ENCODE data around the gene SLC2A4RG. TPM values are rescaled to one million over a fixed set of nuclear protein-coding genes. Genes with fewer than 3 reads are reported as not detected.

SLC2A4RG gene
- total and polyA plus RNA-seq, 2 of the 13 experiments (the other 11 are each of a cell fraction or from before 2014, with no cell fraction given) = 91.4 to 95.9 TPM

DNA sequence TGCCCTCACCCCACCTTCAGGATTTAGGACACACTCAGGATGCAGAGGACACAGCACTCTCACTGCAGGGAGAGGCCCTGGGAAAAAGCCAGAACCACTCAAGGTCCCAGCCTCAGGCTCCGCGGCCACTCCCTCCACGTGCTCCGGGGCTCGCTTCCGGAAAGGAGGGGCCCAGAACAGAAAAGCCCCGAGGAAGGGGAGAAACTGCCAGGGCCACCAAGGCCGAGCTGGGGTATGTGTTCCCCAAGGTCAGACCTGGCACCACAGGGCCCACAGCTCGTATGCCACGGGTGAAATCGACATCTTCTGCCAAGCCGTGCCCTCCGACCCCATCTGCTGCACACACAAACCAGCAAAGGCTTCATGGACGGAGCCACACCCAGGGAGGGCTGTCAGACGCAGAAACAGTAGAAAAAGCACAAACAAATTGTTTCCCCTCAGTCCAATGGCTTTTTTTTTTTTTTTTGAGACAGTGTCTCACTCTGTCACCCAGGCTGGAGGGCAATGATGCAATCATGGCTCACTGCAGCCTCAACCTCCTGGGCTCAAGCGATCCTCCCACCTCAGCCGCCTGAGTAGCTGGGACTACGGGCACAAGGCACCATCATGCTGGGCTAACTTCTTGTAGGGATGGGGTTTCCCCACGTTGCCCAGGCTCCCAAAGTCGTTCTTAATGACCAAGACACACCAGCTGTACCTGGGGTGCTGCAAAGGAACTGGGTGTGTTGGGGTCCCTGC, 33.4 kb downstream of the SLC2A4RG start (continued):
- TF ChIP-seq MAX (IDR thresholded peaks at IDR 0.05) = 0 out of 2 replicates have a peak, but pooled peaks have one; percentile 32
- no peak for TF ChIP-seq BCLAF1 (IDR thresholded peaks at IDR 0.05)
- peak in 1 of 2 experiments; percentile 66; a peak in 1 of 4 replicates for TF ChIP-seq ATF4 (CRISPR knock-in tag; IDR thresholded peaks at IDR 0.05)
- TF ChIP-seq HOXA3 (CRISPR knock-in tag; IDR thresholded peaks at IDR 0.05) = peak; percentile 49; the same call in 1 of the 2 replicates
- 0 out of 2 replicates have a peak, but pooled peaks have one; percentile 36 for TF ChIP-seq NFKB2 (CRISPR knock-in tag; IDR thresholded peaks at IDR 0.05; ENCODE audit: borderline replicate concordance)
- no peak for TF ChIP-seq HDAC6 (IDR thresholded peaks at IDR 0.05; ENCODE audit: low read depth, low read length)
- TF ChIP-seq GZF1 (CRISPR knock-in tag; IDR thresholded peaks at IDR 0.05) = no peak
- TF ChIP-seq ZNF687 (CRISPR knock-in tag; IDR thresholded peaks at IDR 0.05) = peak; percentile 70
- no peak for TF ChIP-seq CHD2 (IDR thresholded peaks at IDR 0.05; ENCODE audit: low read depth, low read length)
- TF ChIP-seq, protein P1, sequence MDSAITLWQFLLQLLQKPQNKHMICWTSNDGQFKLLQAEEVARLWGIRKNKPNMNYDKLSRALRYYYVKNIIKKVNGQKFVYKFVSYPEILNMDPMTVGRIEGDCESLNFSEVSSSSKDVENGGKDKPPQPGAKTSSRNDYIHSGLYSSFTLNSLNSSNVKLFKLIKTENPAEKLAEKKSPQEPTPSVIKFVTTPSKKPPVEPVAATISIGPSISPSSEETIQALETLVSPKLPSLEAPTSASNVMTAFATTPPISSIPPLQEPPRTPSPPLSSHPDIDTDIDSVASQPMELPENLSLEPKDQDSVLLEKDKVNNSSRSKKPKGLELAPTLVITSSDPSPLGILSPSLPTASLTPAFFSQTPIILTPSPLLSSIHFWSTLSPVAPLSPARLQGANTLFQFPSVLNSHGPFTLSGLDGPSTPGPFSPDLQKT (CRISPR knock-in tag; IDR thresholded peaks at IDR 0.05; ENCODE audit: borderline replicate concordance) = peak; percentile 14; the same call in 1 of the 2 replicates
- TF ChIP-seq CEBPB (IDR thresholded peaks at IDR 0.05; ENCODE audit: borderline replicate concordance, low read depth, low read length) = peak; percentile 66
- TF ChIP-seq, protein P2, sequence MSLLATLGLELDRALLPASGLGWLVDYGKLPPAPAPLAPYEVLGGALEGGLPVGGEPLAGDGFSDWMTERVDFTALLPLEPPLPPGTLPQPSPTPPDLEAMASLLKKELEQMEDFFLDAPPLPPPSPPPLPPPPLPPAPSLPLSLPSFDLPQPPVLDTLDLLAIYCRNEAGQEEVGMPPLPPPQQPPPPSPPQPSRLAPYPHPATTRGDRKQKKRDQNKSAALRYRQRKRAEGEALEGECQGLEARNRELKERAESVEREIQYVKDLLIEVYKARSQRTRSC (CRISPR knock-in tag; IDR thresholded peaks at IDR 0.05; ENCODE audit: low read depth) = 0 out of 2 replicates have a peak, but pooled peaks have one; percentile 31
- TF ChIP-seq ATF7 (IDR thresholded peaks at IDR 0.05) = peak; percentile 64; the same call in 1 of the 2 replicates
- TF ChIP-seq ATF7 (CRISPR knock-in tag; IDR thresholded peaks at IDR 0.05) = no peak
- peak; percentile 66 for TF ChIP-seq CEBPG (CRISPR knock-in tag; IDR thresholded peaks at IDR 0.05)
- TF ChIP-seq TCF7 (IDR thresholded peaks at IDR 0.05; ENCODE audit: low read depth) = no peak
- TF ChIP-seq SALL2 (CRISPR knock-in tag; IDR thresholded peaks at IDR 0.05) = 0 out of 2 replicates have a peak, but pooled peaks have one; percentile 9
- no peak for TF ChIP-seq RFX3 (CRISPR knock-in tag; IDR thresholded peaks at IDR 0.05)
- no peak for TF ChIP-seq ZNF552 (CRISPR knock-in tag; IDR thresholded peaks at IDR 0.05; ENCODE audit: borderline replicate concordance)
- 0 out of 2 replicates have a peak, but pooled peaks have one; percentile 28 for TF ChIP-seq ZNF891 (CRISPR knock-in tag; IDR thresholded peaks at IDR 0.05)

Measured in HepG2 (cell line).